Smooth muscle cell (in vitro differentiated cells): ENCODE results near the gene CD52. TPM values are rescaled to one million over a fixed set of nuclear protein-coding genes. Genes with fewer than 3 reads are reported as not detected.

Source experiments
- DNase-seq: peaks from one replicate; lab custom pipeline; 2025; ENCODE audit not compliant: unreplicated experiment; lab: John Stamatoyannopoulos, UW
- H2AFZ ChIP-seq: fragments of 200-600 bp; sonication (generic); 2 replicates; pipeline ENCODE4 v1.6.0; 2016; ENCODE audit warnings: antibody characterized with exemption, low read depth, mild to moderate bottlenecking
- H3F3A ChIP-seq: fragments of 200-600 bp; sonication (generic); 2 replicates; pipeline ENCODE4 v1.6.0; 2017; ENCODE audit warnings: antibody characterized with exemption, low read depth
- H3K27ac ChIP-seq: fragments of 200-600 bp; sonication (generic); 2 replicates; pipeline ENCODE4 v1.5.1; 2016; ENCODE audit warnings: low read depth, mild to moderate bottlenecking
- H3K27me3 ChIP-seq: fragments of 200-600 bp; sonication (generic); 2 replicates; pipeline ENCODE4 v1.6.1; 2016; ENCODE audit warnings: low read depth, mild to moderate bottlenecking
- H3K36me3 ChIP-seq: fragments of 200-600 bp; sonication (generic); 2 replicates; pipeline ENCODE4 v1.5.1; 2016; ENCODE audit warnings: low read depth
- H3K4me1 ChIP-seq: fragments of 200-600 bp; sonication (generic); 2 replicates; pipeline ENCODE4 v1.5.1; 2016; ENCODE audit warnings: low read depth
- H3K4me2 ChIP-seq: fragments of 200-600 bp; sonication (generic); 2 replicates; pipeline ENCODE4 v1.6.0; 2016; ENCODE audit warnings: mild to moderate bottlenecking
- H3K4me3 ChIP-seq: fragments of 200-600 bp; sonication (generic); 2 replicates; pipeline ENCODE4 v1.5.1; 2016; ENCODE audit warnings: mild to moderate bottlenecking
- H3K79me2 ChIP-seq: fragments of 200-600 bp; sonication (generic); 2 replicates; pipeline ENCODE4 v1.6.0; 2016; ENCODE audit warnings: low read depth, mild to moderate bottlenecking
- H3K9ac ChIP-seq: fragments of 200-600 bp; sonication (generic); 2 replicates; pipeline ENCODE4 v1.6.0; 2016; ENCODE audit warnings: low read depth
- H3K9me3 ChIP-seq: fragments of 200-600 bp; sonication (generic); replicated peaks from 2 replicates; pipeline ENCODE4 v1.5.1; 2016; ENCODE audit warnings: low read depth
- H4K20me1 ChIP-seq: fragments of 200-600 bp; sonication (generic); 2 replicates; pipeline ENCODE4 v1.6.0; 2016; ENCODE audit warnings: low read depth
- WGBS: methylation state at CpG from one replicate; pipeline ENCODE4 v1.1.7; 2016; ENCODE audit warnings: low lambda C conversion rate; 5-methylcytosine and 5-hydroxymethylcytosine counted together
- polyA plus RNA-seq: library from polyadenylated mRNA; unstranded; fragments of >200 nt; fragmentation: Nextera tagmentation; extraction: Ambion mirVana; gene quantifications from 2 replicates; pipeline ENCODE4 v1.2.1, GENCODE V29; 2016
- total RNA-seq: library from RNA; depleted of rRNA; stranded (reverse); fragments of >200 nt; gene quantifications from 2 replicates; pipeline ENCODE4 v1.2.3, GENCODE V29; 2014
- TF ChIP-seq, protein P1 (sequence below): fragments of 200-600 bp; sonication (generic); IDR thresholded peaks from 2 replicates; pipeline ENCODE4 v1.5.1; 2017; ENCODE audit warnings: borderline replicate concordance, mild to moderate bottlenecking, antibody characterized with exemption; ENCODE audit not compliant: insufficient read depth, poor library complexity, severe bottlenecking

CD52 gene
- total and polyA plus RNA-seq, 2 experiments from 2014 or later: 0.39 TPM; not detected in 1

- 29% methylated on average over 26 of the region's 26 CpGs for WGBS
- no peaks in the 10 kb centered on the region for H3F3A ChIP-seq
- DNase-seq: peak; percentile 56
- H3K27ac ChIP-seq: no peak overlapping the region
- H2AFZ ChIP-seq: no peak overlapping the region
- H3K79me2 ChIP-seq: no peaks in the 10 kb centered on the region
- no peaks in the 10 kb centered on the region for H3K9me3 ChIP-seq
- no peaks in the 10 kb centered on the region for H3K36me3 ChIP-seq
- H3K9ac ChIP-seq: no peak overlapping the region
- peaks cover 36% of the 10 kb centered on the region for H3K27me3 ChIP-seq
- H3K4me3 ChIP-seq: no peak overlapping the region
- H4K20me1 ChIP-seq: no peaks in the 10 kb centered on the region
- H3K4me1 ChIP-seq: no peaks in the 10 kb centered on the region
- no peak overlapping the region for H3K4me2 ChIP-seq
- TF ChIP-seq, protein P1, sequence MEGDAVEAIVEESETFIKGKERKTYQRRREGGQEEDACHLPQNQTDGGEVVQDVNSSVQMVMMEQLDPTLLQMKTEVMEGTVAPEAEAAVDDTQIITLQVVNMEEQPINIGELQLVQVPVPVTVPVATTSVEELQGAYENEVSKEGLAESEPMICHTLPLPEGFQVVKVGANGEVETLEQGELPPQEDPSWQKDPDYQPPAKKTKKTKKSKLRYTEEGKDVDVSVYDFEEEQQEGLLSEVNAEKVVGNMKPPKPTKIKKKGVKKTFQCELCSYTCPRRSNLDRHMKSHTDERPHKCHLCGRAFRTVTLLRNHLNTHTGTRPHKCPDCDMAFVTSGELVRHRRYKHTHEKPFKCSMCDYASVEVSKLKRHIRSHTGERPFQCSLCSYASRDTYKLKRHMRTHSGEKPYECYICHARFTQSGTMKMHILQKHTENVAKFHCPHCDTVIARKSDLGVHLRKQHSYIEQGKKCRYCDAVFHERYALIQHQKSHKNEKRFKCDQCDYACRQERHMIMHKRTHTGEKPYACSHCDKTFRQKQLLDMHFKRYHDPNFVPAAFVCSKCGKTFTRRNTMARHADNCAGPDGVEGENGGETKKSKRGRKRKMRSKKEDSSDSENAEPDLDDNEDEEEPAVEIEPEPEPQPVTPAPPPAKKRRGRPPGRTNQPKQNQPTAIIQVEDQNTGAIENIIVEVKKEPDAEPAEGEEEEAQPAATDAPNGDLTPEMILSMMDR: peak; percentile 96
These were observed 46.0 kb downstream of the CD52 start for GRCh38 chr1:26363549-26364448.

DNA sequence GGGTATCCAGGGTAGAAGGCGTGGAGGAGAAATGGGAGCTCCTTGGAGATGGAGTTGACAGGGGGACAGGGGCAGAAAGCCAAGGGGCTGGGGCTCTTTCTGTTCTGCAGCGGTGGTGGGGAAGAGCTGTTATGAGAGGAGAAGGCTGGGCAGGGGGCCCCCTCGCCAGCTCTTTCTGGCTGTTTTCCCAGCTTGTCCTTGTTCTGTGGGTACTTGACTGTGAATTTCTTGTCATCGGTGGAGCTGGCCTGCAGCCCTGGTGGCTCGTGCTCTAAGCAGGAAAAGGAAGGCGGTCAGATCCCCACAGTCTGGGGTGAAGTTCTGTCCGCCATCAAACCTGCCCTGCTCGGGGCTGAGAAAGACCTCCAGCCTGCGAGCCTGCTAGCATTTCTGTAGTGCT, 47.2 kb downstream of the CD52 start:
- H3F3A ChIP-seq: no peaks in the 10 kb centered on the region
- no peaks in the 10 kb centered on the region for H3K36me3 ChIP-seq
- no peak overlapping the region for H3K4me3 ChIP-seq
- H3K27me3 ChIP-seq: peaks cover 24% of the 10 kb centered on the region
- WGBS: 95% methylated on average over 7 of the region's 9 CpGs
- TF ChIP-seq, protein P1: no peak
- H3K4me2 ChIP-seq: no peak overlapping the region
- no peaks in the 10 kb centered on the region for H4K20me1 ChIP-seq
- no peak overlapping the region for H3K9ac ChIP-seq
- no peak overlapping the region for H2AFZ ChIP-seq
- no peaks in the 10 kb centered on the region for H3K79me2 ChIP-seq
- H3K27ac ChIP-seq: no peak overlapping the region
- no peak for DNase-seq
- H3K4me1 ChIP-seq: no peaks in the 10 kb centered on the region
- no peaks in the 10 kb centered on the region for H3K9me3 ChIP-seq

DNA sequence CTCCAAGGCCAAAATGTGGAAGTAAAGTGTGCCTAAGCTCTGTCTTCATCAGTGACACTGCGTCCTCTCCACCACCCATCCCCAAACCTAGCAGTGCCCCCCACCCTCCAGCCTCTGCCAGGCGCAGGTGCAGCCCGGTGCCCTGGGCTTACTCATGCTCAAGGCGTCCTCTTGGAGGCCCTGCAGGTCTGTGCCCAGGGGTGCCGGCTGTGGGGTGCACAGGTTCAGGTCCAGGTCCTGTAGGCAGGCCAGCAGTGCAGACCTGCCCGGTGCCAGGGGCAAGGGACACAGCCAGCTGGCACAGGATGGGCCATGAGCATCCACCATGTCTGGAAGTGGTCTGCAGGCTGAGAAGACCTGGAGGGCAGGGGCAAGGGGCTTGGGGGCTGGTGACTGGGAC, 49.7 kb downstream of the CD52 start:
- TF ChIP-seq, protein P1: no peak
- Histone ChIP-seq H2AFZ (no peak overlapping the region), H3K4me2 (no peak overlapping the region), H3F3A (no peaks in the 10 kb centered on the region), H3K36me3 (no peaks in the 10 kb centered on the region), H3K4me3 (no peak overlapping the region), H3K27me3 (peaks cover under 1% of the 10 kb centered on the region), H3K79me2 (no peaks in the 10 kb centered on the region), H3K27ac (no peak overlapping the region), H4K20me1 (no peaks in the 10 kb centered on the region), H3K9me3 (no peaks in the 10 kb centered on the region), H3K4me1 (no peaks in the 10 kb centered on the region), H3K9ac (no peak overlapping the region)
- WGBS: 92% methylated on average over 6 of the region's 6 CpGs
- no peak for DNase-seq
